ENCODE results near the gene MCC.

Gene MCC

DNA sequence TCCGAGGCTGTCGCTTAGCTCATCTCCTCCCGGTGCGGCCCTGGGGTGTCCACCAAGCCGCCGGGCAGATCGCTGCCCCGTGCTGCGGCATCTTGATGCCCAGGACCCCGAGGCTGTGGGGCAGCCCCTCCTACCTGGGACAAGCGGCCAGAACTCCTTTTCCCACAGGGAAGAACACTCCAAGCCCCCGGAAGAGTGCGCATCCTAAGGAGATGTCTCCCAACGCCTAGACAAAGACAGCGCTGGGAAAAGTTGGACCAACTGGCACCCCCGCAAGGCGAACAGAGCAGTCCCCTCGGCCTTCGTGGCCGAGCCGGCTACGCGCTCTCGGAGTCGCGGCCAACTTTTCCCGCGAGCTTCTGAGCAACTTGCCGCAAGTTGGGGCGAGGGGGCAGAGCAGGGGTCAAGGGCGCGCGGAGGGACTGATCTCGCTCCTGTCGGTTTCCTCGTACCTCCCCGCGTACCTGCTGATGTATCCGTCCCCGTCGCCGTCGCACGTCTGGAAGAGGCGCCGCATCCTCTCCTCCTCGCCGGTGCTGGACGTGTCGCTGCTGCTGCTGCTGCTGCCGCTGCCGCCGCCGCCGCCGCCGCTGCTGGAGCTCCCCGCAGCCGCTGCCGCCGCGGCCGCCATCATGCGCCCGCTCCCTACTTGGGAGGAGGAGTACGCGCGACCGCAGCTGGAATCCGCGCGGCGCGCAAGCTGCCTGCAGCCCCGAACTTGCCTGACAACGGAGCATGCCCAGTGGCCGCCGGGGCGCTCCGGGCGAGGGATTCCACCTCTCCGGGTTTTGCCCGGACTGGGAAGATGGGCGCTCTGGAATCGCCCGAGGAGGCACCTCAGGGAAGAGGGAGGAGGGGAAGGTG is at the start of gene MCC:
Gene MCC (minus strand): TSS at position 673 of the 864 bp plus-strand sequence.
- peak within 1 kb of the TSS; percentile 78 for H3K4me3 Mint-ChIP-seq

DNA sequence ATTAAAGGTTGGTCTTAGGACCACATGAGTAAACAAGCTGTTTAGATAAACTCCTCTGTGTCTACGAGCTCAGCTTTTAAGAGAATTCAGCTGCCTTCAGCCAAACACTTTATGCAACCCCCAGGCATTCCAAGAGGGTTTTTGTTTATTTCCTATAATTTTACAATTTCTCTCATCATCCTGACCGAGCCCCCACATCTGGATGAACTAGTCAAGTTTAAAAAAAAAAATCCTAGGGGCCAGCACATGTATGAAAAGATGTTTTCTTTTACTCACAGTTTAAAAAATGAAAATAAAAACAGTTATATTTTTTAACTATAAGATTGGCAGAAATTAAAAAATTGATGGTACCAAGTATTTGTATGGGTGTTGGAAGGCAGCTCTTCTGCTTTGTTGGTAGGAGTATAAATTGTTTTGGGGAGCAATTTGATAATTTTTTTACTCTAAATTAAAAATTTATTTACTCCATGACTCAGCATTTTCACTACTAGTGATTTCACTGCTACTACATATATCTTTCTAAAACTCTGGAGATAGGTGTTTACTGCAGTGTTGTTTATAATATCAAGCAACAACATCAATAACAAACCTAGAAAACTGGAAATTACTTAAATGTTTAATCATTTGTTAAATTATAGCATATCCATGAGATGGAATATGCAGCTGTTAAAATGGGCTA is 43.4 kb upstream of the MCC start:
- Mint-ChIP-seq H3K4me1 (ENCODE audit: low read depth) (no peaks in the 10 kb centered on the region), H3K36me3 (ENCODE audit: low read depth) (peaks cover 51% of the 10 kb centered on the region), H3K27ac (no peak overlapping the region), H3K27me3 (ENCODE audit: low read depth) (no peaks in the 10 kb centered on the region), H3K4me3 (no peak overlapping the region), H3K9me3 (peaks cover 21% of the 10 kb centered on the region)
- no peak for DNase-seq (ENCODE audit: low spot score)

More for the DNA sequence above, at the start of gene MCC:
- peaks cover 78% of the 10 kb centered on the region for H3K27me3 Mint-ChIP-seq (ENCODE audit: low read depth)
- DNase-seq (ENCODE audit: low spot score), result peak; percentile 17
- peaks cover 23% of the 10 kb centered on the region for H3K4me1 Mint-ChIP-seq (ENCODE audit: low read depth)
- peaks cover 8% of the 10 kb centered on the region for H3K36me3 Mint-ChIP-seq (ENCODE audit: low read depth)
- H3K27ac Mint-ChIP-seq, result no peak within 1 kb of the TSS
- H3K9me3 Mint-ChIP-seq, result peaks cover 23% of the 10 kb centered on the region

DNA sequence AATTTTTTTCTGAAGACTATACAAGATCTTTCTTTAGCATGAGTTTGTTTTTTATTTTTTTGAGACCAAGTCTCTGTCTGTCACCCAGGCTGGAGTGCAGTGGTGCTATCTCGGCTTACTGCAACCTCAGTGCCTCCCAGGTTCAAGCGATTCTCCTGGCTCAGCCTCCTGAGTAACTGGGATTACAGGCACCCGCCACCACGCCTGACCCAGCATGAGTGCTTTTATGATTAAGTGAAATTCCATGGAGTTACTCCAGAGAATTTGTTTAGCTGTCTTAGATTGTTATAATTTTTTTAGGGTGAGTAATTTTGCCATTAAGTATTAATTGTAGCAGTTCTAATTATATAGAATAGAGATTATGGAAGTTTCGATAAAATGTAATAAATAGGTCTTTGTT is 39.5 kb upstream of the MCC start:
- Mint-ChIP-seq H3K27me3 (ENCODE audit: low read depth) (no peaks in the 10 kb centered on the region), H3K4me3 (no peak overlapping the region), H3K36me3 (ENCODE audit: low read depth) (peaks cover 39% of the 10 kb centered on the region), H3K9me3 (peaks cover 19% of the 10 kb centered on the region), H3K4me1 (ENCODE audit: low read depth) (peaks cover 12% of the 10 kb centered on the region), H3K27ac (no peak overlapping the region)
- DNase-seq (ENCODE audit: low spot score), result no peak

DNA sequence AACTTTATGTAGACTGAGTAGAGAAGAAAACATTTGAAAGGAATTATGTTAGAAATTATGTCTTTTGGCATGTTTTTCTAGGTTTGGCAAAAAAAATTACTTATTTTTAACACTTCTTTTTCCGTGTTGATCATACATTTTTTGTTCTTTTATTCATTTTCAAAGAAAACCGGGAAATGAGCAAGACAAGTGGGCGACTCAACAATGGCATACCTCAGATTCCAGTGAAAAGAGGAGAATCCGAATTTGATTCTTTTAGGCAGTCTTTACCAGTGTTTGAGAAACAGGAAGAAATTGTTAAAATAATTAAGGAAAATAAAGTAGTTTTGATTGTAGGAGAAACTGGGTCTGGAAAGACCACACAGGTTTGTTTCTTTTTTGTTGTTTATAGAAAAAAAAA is 38.2 kb upstream of the MCC start:
- no peak overlapping the region for H3K4me3 Mint-ChIP-seq
- no peaks in the 10 kb centered on the region for H3K27me3 Mint-ChIP-seq (ENCODE audit: low read depth)
- DNase-seq (ENCODE audit: low spot score), result no peak
- peaks cover 14% of the 10 kb centered on the region for H3K4me1 Mint-ChIP-seq (ENCODE audit: low read depth)
- no peak overlapping the region for H3K27ac Mint-ChIP-seq
- peaks cover 31% of the 10 kb centered on the region for H3K36me3 Mint-ChIP-seq (ENCODE audit: low read depth)
- peaks cover 12% of the 10 kb centered on the region for H3K9me3 Mint-ChIP-seq

DNA sequence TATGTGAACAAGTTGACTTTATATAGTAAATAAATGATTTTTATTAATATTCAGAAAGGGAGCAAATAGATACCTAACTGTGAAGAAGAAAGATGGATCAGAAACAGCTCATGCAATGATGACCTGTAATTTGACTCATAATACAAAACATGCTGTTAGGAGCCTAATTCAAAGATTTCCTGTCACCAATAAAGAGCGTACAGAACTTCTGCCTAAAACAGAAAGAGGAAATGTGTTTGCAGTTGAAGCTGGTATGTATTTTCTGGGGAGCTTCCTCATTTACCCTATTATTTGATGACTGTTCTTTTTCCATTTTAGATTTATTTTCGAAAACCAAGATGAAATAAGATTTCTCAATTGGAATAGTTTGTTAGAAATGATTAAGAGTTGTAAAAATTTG is 36.7 kb upstream of the MCC start:
- H3K4me3 Mint-ChIP-seq, result peak overlapping the region; percentile 44
- peaks cover 30% of the 10 kb centered on the region for H3K36me3 Mint-ChIP-seq (ENCODE audit: low read depth)
- H3K4me1 Mint-ChIP-seq (ENCODE audit: low read depth), result peaks cover 23% of the 10 kb centered on the region
- peaks cover 4% of the 10 kb centered on the region for H3K9me3 Mint-ChIP-seq
- DNase-seq (ENCODE audit: low spot score), result no peak
- peak overlapping the region; percentile 56 for H3K27ac Mint-ChIP-seq
- H3K27me3 Mint-ChIP-seq (ENCODE audit: low read depth), result no peaks in the 10 kb centered on the region

DNA sequence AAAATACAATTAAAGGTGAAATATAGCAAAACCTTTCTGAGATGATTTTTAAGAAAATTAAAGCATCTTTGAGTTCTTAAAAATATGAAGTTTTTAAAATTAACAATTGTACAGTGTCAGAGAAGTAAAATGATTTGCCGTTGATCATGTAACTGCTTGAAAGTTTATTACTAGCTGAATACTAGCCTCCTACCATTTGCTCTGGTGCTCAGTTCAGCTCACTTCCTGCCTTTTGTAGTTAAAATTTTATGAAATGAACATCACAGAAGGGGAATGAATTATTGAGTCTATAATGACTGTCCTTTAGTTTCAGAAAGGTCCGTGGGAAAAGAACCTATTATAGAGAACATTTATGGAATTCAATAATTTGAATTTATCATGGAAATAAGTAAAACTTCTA is 34.9 kb upstream of the MCC start:
- Mint-ChIP-seq H3K27me3 (ENCODE audit: low read depth) (no peaks in the 10 kb centered on the region), H3K4me1 (ENCODE audit: low read depth) (peaks cover 25% of the 10 kb centered on the region), H3K27ac (no peak overlapping the region), H3K36me3 (ENCODE audit: low read depth) (peaks cover 26% of the 10 kb centered on the region), H3K4me3 (no peak overlapping the region), H3K9me3 (peaks cover 4% of the 10 kb centered on the region)
- DNase-seq (ENCODE audit: low spot score), result no peak

DNA sequence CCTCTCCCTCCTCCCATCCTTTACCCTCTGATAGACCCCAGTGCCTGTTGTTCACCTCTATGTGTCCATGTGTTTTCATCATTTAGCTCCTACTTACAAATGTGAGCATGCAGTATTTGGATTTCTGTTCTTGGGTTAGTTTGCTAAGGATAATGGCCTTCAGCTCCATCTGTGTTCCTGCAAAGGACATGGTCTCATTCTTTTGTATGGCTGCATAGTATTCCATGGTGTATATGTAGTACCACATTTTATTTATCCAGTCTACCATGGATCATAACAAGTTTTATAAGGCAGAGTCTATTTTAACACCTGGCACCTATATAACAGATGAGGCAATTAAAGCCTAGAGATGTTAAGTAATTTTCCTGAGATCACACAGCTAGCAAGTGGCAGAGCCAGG is 32.6 kb upstream of the MCC start:
- peaks cover 4% of the 10 kb centered on the region for H3K9me3 Mint-ChIP-seq
- H3K27ac Mint-ChIP-seq, result no peak overlapping the region
- H3K4me1 Mint-ChIP-seq (ENCODE audit: low read depth), result peaks cover 33% of the 10 kb centered on the region
- peaks cover 32% of the 10 kb centered on the region for H3K36me3 Mint-ChIP-seq (ENCODE audit: low read depth)
- DNase-seq (ENCODE audit: low spot score), result no peak
- no peaks in the 10 kb centered on the region for H3K27me3 Mint-ChIP-seq (ENCODE audit: low read depth)
- H3K4me3 Mint-ChIP-seq, result no peak overlapping the region

DNA sequence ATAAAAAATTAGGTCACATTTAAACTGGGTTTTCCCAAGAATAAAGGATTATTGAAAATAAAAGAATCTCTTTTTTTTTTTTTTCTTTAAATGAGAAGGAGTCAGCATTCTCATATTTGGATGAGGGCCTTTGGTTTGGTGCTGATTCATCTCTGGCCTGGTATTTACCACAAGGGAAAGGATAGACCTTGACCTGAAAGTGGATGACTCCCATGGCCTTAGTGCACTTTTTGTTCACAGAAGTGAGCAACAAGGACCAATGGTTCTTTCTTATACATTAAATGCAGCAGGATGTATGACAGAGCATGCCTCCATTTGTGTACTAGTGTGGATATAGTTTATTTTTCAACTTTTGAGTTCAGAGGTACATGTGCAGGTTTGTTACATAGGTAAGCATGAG is 32.2 kb upstream of the MCC start:
- Mint-ChIP-seq H3K4me1 (ENCODE audit: low read depth) (peaks cover 38% of the 10 kb centered on the region), H3K36me3 (ENCODE audit: low read depth) (peaks cover 36% of the 10 kb centered on the region), H3K9me3 (peaks cover 4% of the 10 kb centered on the region), H3K27me3 (ENCODE audit: low read depth) (no peaks in the 10 kb centered on the region), H3K27ac (no peak overlapping the region), H3K4me3 (no peak overlapping the region)
- DNase-seq (ENCODE audit: low spot score), result peak; percentile 60

DNA sequence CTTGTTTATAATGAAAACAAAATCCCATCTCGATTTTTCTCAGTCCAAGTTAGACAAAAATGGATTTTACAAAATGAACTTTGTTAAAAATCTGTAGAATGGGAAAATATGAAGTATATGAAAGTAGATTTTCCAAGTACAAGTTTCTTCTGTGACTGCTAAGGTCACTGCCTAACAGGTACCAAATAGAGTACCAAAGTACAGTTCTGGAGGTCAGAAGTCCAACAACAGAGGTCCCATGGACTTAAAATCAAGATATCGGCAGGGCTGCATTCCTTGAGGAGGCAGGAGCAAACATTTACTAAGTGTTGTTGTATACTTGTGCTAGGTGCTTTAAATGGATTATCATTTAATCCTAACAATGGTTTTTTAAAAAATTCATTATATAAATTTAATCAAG is 31.2 kb upstream of the MCC start:
- H3K4me1 Mint-ChIP-seq (ENCODE audit: low read depth), result peaks cover 38% of the 10 kb centered on the region
- no peaks in the 10 kb centered on the region for H3K27me3 Mint-ChIP-seq (ENCODE audit: low read depth)
- no peak overlapping the region for H3K27ac Mint-ChIP-seq
- H3K9me3 Mint-ChIP-seq, result peaks cover 4% of the 10 kb centered on the region
- H3K36me3 Mint-ChIP-seq (ENCODE audit: low read depth), result peaks cover 39% of the 10 kb centered on the region
- H3K4me3 Mint-ChIP-seq, result no peak overlapping the region
- no peak for DNase-seq (ENCODE audit: low spot score)

DNA sequence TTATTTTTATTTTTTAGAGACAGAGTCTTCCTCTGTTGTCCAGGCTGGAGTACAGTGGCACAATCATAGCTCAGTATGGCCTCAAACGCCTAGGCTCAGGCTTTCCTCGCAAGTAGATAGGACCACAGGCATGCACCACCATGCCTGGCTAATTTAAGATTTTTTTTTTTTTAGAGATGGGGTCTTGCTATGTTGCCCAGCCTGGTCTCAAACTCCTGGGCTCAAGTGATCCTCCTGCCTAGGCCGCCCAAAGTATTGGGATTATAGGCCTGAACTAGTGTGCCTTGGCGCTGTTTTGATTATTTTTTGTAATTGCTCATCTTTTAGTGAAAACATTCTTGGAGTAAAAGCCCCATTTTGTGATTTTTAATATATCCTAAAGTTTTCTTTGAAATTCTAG is 30.6 kb upstream of the MCC start:
- no peak for DNase-seq (ENCODE audit: low spot score)
- no peak overlapping the region for H3K27ac Mint-ChIP-seq
- no peak overlapping the region for H3K4me3 Mint-ChIP-seq
- peaks cover 41% of the 10 kb centered on the region for H3K36me3 Mint-ChIP-seq (ENCODE audit: low read depth)
- H3K4me1 Mint-ChIP-seq (ENCODE audit: low read depth), result peaks cover 35% of the 10 kb centered on the region
- peaks cover 4% of the 10 kb centered on the region for H3K9me3 Mint-ChIP-seq
- H3K27me3 Mint-ChIP-seq (ENCODE audit: low read depth), result no peaks in the 10 kb centered on the region

DNA sequence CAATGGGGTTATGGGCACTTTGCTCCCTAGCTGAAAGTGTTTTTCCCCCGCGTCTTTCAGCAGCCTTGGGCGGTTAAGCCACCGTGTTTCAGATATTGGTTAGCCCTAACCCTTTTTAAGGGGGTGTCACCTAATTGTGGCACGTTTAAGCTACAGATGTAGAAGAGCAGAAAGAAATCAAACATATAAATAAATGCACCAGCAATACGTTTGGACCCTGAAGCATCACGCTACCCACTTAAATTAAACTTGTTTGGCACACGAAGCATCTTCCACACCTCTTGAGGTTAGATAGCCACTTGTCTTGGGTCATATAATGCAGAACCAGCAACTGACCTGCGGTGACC is 26.0 kb upstream of the MCC start:
- peak overlapping the region; percentile 86 for H3K27ac Mint-ChIP-seq
- H3K27me3 Mint-ChIP-seq (ENCODE audit: low read depth), result peaks cover 11% of the 10 kb centered on the region
- H3K4me3 Mint-ChIP-seq, result peak overlapping the region; percentile 93
- H3K4me1 Mint-ChIP-seq (ENCODE audit: low read depth), result peaks cover 27% of the 10 kb centered on the region
- peaks cover 27% of the 10 kb centered on the region for H3K36me3 Mint-ChIP-seq (ENCODE audit: low read depth)
- DNase-seq (ENCODE audit: low spot score), result no peak
- H3K9me3 Mint-ChIP-seq, result no peaks in the 10 kb centered on the region

DNA sequence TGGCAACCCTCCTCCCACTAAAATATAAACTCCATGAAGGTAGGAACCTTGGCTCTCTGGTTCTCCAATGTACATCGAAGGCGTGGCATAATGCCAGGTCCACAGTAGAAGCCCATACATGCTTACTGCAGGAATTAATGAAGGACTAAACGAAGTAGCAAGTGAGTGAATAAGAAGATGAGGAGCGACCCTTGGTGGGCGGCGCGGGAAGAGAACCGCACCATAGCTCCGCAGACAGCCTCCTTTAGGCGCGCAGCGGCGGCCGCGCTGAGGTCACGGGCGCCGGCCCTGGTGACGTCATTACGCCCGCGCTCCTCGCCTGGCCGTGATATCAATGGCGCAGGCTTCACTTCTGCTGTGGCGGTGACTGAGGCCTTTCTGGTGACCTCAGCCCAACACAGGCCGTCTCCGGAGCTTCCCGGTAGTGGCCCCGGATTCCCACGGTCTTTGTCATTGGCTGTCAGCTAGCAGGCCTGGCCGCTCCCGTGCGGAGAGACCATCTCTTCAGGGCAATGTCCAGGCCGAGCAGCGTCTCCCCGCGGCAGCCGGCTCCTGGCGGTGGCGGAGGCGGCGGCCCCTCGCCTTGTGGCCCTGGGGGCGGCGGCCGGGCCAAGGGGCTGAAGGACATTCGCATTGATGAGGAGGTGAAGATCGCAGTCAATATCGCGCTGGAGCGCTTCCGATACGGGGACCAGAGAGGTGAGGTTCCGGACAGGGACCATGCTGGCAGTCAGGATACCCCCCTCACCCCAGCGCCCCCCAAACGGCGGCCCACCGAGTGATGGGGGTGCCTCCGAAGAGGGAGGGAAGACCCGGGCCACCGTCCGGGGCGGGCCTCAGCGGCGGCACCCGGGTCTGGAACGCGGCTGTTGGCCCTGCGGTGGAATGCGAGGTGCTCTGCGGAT is 25.4 kb upstream of the MCC start, which contains the start of gene YTHDC2:
Gene YTHDC2 (plus strand): TSS at position 311 of the 905 bp plus-strand sequence. CDS start 202 bp downstream, at position 513.
- Mint-ChIP-seq H3K27me3 (ENCODE audit: low read depth) (peaks cover 15% of the 10 kb centered on the region), H3K27ac (peak within 1 kb of the TSS; percentile 86), H3K9me3 (no peaks in the 10 kb centered on the region), H3K36me3 (ENCODE audit: low read depth) (peaks cover 22% of the 10 kb centered on the region), H3K4me1 (ENCODE audit: low read depth) (peaks cover 27% of the 10 kb centered on the region), H3K4me3 (peak within 1 kb of the TSS; percentile 93)
- peak; percentile 86 for DNase-seq (ENCODE audit: low spot score)

DNA sequence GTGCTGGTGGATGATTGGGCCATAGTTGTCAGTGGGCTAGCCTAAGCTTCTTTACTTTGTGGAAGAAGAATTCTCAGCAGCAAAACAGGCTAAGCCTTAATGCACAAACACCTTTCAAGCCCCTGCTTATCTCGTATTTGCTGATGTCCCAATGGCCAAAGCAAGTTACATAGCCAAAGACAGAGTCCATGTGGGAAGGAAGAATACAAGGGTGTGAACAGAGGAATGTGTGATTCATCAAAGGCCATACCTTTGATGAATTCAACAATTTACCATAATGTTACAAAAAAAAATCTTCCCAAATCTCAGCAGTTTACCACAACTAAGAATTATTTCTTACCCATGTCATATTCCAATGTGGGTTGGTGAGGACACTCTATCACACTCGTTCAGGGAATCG is 24.1 kb upstream of the MCC start:
- Mint-ChIP-seq H3K4me3 (no peak overlapping the region), H3K9me3 (no peaks in the 10 kb centered on the region), H3K36me3 (ENCODE audit: low read depth) (peaks cover 21% of the 10 kb centered on the region), H3K4me1 (ENCODE audit: low read depth) (peaks cover 34% of the 10 kb centered on the region), H3K27ac (no peak overlapping the region), H3K27me3 (ENCODE audit: low read depth) (peaks cover 25% of the 10 kb centered on the region)
- DNase-seq (ENCODE audit: low spot score), result no peak
